ENCODE results near the gene TOX3.

- TF ChIP-seq POLR2A (IDR thresholded peaks at IDR 0.05) (no peak), CTCF (IDR thresholded peaks at IDR 0.05) (no peak)
Observed at GRCh38 chr16:52558448-52558847, 11.5 kb upstream of the TOX3 start.

Data from heart left ventricle (tissue), 13 donors.